Panc1 (cell line): ENCODE data around the gene MRPS34. TPM values are rescaled to one million over a fixed set of nuclear protein-coding genes. Genes with fewer than 3 reads are reported as not detected.

Experiments used
- ATAC-seq: fragments of 200-7000 bp; cut with Tn5 transposase; 2 replicates; pipeline ENCODE4 v1.9.1; 2020; ENCODE audit warnings: mild to moderate bottlenecking, moderate library complexity
- BruUV-seq: library from RNA; stranded (reverse); fragments of 400-500 nt; replicated peaks from 2 replicates; lab custom pipeline; 2021; lab: Mats Ljungman, UMichigan
- CTCF ChIA-PET: fragments of 300-600 bp; sonication (Branson Sonifier 250); formaldehyde crosslinking; loops from one replicate; lab custom pipeline; 2022; ENCODE audit warnings: antibody characterized with exemption; lab: Charles Lee
- POLR2A ChIA-PET: fragments of 300-600 bp; sonication (Branson Sonifier 250); formaldehyde crosslinking; loops from one replicate; lab custom pipeline; 2022; ENCODE audit warnings: antibody characterized with exemption; lab: Charles Lee
- DNase-seq: peaks from one replicate; pipeline ENCODE4 v3.0.0-alpha.2; 2010; ENCODE audit warnings: low read depth, low spot score
- H3K27ac ChIP-seq: 2 replicates; pipeline ENCODE4 v1.5.1; 2011; ENCODE audit warnings: mild to moderate bottlenecking, low read length, inconsistent platforms
- H3K27me3 ChIP-seq: fragments of 200-500 bp; sonication (Bioruptor generic); 2 replicates; pipeline ENCODE4 v1.6.0; 2014; ENCODE audit warnings: low read length, inconsistent platforms; ENCODE audit not compliant: control insufficient read depth, insufficient read depth
- H3K36me3 ChIP-seq: fragments of 200-500 bp; sonication (Bioruptor generic); 2 replicates; pipeline ENCODE4 v1.5.1; 2014; ENCODE audit warnings: inconsistent platforms, mild to moderate bottlenecking, low read length, moderate library complexity; ENCODE audit not compliant: control insufficient read depth, insufficient read depth
- H3K4me1 ChIP-seq: 2 replicates; pipeline ENCODE4 v1.5.1; 2011; ENCODE audit warnings: inconsistent platforms, mild to moderate bottlenecking, low read length, moderate library complexity; ENCODE audit not compliant: control insufficient read depth, insufficient read depth
- H3K4me3 ChIP-seq, 2 experiments: 2 replicates each; pipeline ENCODE4 v1.5.1; 2011 to 2012; ENCODE audit warnings: low read depth in 2 of 2, low read length in 2 of 2, mild to moderate bottlenecking in 2 of 2, inconsistent platforms in 1 of 2, moderate library complexity in 1 of 2
- H3K9me3 ChIP-seq: fragments of 200-500 bp; sonication (Bioruptor generic); 2 replicates; pipeline ENCODE4 v1.5.1; 2014; ENCODE audit warnings: low read depth, mild to moderate bottlenecking, inconsistent platforms, low read length, moderate library complexity; ENCODE audit not compliant: control insufficient read depth, insufficient read depth
- POLR2AphosphoS5 ChIP-seq: IDR thresholded peaks from 2 replicates; pipeline ENCODE4 v1.6.1; 2012; ENCODE audit warnings: mild to moderate bottlenecking, low read depth, low read length, moderate library complexity
- SIN3A ChIP-seq: IDR thresholded peaks from 2 replicates; pipeline ENCODE4 v1.6.1; 2012; ENCODE audit warnings: low read depth, mild to moderate bottlenecking, low read length, moderate library complexity, borderline replicate concordance; ENCODE audit not compliant: insufficient read depth
- TCF7L2 ChIP-seq: IDR thresholded peaks from 2 replicates; pipeline ENCODE4 v1.6.1; 2011; ENCODE audit warnings: mild to moderate bottlenecking, low read depth, low read length, inconsistent platforms
- in situ Hi-C: cut with HindIII; loops from 2 replicates; pipeline ENCODE4 v1.10.0; 2016; ENCODE audit warnings: low sequenced_read_pairs, low pct_unique_long_range_greater_than_20kb
- intact Hi-C: fragments of 100-400 bp; cut with micrococcal nuclease; formaldehyde crosslinking; loops from one replicate; pipeline ENCODE4 v1.10.0; 2022; ENCODE audit not compliant: unreplicated experiment
- total RNA-seq: library from RNA; stranded (reverse); gene quantifications from one replicate; pipeline ENCODE4 v1.2.1, GENCODE V29; 2021; ENCODE audit not compliant: unreplicated experiment
- TF ChIP-seq, protein P1 (sequence below), 2 experiments: IDR thresholded peaks; 2 replicates each; pipeline ENCODE4 v1.6.1; 2011 to 2012; ENCODE audit warnings: low read depth in 2 of 2, control low read depth in 1 of 2, low read length in 1 of 2, mild to moderate bottlenecking in 1 of 2, moderate library complexity in 1 of 2; ENCODE audit not compliant: insufficient read depth in 1 of 2
- TF ChIP-seq, protein P2 (sequence below): fragments of 450-650 bp; IDR thresholded peaks from 2 replicates; pipeline ENCODE4 v1.5.1; 2017; ENCODE audit warnings: mild to moderate bottlenecking

Gene MRPS34
- total RNA-seq, 1 experiment from 2014 or later: 187 TPM

DNA sequence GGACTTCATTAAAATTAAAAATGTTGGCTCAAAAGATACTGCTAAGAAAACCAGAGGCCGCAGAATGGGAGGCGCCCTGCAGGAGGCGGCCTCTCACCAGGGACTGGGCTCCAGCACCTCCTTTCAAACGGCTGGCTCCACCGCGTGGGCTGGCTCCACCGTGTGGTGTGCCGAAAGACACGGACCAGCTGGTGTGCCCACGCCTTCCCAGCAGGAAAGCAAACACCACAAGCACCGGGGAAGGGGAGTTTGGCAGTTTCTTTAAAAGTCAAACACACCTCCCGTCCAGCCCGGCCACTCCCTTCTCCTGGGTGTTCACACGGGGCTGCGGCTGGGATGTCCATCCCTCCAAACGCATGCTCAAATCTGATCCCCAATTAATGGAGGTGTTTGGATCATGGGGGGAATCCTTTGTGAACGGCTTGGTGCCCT lies 39.8 kb upstream of the MRPS34 start:
- DNase-seq: no peak
- intact Hi-C loops: no loop called here
- POLR2A ChIA-PET: no interaction called here
- in situ Hi-C loops: no loop called here
- H3K27me3 ChIP-seq: no peaks in the 10 kb centered on the region
- TF ChIP-seq, protein P1, sequence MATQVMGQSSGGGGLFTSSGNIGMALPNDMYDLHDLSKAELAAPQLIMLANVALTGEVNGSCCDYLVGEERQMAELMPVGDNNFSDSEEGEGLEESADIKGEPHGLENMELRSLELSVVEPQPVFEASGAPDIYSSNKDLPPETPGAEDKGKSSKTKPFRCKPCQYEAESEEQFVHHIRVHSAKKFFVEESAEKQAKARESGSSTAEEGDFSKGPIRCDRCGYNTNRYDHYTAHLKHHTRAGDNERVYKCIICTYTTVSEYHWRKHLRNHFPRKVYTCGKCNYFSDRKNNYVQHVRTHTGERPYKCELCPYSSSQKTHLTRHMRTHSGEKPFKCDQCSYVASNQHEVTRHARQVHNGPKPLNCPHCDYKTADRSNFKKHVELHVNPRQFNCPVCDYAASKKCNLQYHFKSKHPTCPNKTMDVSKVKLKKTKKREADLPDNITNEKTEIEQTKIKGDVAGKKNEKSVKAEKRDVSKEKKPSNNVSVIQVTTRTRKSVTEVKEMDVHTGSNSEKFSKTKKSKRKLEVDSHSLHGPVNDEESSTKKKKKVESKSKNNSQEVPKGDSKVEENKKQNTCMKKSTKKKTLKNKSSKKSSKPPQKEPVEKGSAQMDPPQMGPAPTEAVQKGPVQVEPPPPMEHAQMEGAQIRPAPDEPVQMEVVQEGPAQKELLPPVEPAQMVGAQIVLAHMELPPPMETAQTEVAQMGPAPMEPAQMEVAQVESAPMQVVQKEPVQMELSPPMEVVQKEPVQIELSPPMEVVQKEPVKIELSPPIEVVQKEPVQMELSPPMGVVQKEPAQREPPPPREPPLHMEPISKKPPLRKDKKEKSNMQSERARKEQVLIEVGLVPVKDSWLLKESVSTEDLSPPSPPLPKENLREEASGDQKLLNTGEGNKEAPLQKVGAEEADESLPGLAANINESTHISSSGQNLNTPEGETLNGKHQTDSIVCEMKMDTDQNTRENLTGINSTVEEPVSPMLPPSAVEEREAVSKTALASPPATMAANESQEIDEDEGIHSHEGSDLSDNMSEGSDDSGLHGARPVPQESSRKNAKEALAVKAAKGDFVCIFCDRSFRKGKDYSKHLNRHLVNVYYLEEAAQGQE (IDR thresholded peaks at IDR 0.05; ENCODE audit: insufficient read depth in 1 of 2, low read depth in 2 of 2, low read length in 1 of 2): no peak
- TF ChIP-seq, protein P2, sequence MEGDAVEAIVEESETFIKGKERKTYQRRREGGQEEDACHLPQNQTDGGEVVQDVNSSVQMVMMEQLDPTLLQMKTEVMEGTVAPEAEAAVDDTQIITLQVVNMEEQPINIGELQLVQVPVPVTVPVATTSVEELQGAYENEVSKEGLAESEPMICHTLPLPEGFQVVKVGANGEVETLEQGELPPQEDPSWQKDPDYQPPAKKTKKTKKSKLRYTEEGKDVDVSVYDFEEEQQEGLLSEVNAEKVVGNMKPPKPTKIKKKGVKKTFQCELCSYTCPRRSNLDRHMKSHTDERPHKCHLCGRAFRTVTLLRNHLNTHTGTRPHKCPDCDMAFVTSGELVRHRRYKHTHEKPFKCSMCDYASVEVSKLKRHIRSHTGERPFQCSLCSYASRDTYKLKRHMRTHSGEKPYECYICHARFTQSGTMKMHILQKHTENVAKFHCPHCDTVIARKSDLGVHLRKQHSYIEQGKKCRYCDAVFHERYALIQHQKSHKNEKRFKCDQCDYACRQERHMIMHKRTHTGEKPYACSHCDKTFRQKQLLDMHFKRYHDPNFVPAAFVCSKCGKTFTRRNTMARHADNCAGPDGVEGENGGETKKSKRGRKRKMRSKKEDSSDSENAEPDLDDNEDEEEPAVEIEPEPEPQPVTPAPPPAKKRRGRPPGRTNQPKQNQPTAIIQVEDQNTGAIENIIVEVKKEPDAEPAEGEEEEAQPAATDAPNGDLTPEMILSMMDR: peak; percentile 87
- peak; percentile 89 for ATAC-seq
- no TSS peak for BruUV-seq
- H3K9me3 ChIP-seq: no peaks in the 10 kb centered on the region
- CTCF ChIA-PET: no interaction called here
- H3K4me3 ChIP-seq: no peak overlapping the region
- no peaks in the 10 kb centered on the region for H3K36me3 ChIP-seq
- no peak overlapping the region for H3K27ac ChIP-seq
- H3K4me1 ChIP-seq: peaks cover 5% of the 10 kb centered on the region; the same call in 1 of the 2 replicates

DNA sequence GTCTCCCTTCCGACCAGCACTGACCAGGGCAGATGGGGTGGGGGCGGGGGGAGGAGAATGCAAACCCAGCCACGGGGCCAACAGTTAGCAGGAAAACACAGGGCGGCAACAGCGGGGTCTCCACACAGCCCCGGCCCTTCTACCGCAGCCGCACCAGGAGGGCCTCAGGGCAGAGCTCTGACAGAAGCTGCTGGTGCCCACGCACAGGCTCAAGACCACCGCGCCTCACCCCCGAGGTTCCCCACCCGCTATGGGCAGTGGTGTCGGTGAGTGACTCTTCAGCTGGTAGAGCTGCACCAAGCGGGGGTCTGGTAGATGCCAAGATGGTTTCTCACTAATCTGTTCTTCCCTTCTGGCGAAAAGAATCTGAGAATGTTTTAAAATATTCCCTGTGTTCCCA lies 37.6 kb upstream of the MRPS34 start:
- POLR2A ChIA-PET: no interaction called here
- Histone ChIP-seq H3K27ac (no peak overlapping the region), H3K36me3 (no peaks in the 10 kb centered on the region), H3K4me3 (no peak overlapping the region), H3K27me3 (no peaks in the 10 kb centered on the region), H3K4me1 (peaks cover 5% of the 10 kb centered on the region; the same call in 1 of the 2 replicates), H3K9me3 (no peaks in the 10 kb centered on the region)
- TF ChIP-seq, protein P2: no peak
- TF ChIP-seq TCF7L2: no peak
- no peak for TF ChIP-seq SIN3A
- TF ChIP-seq POLR2AphosphoS5: no peak
- TF ChIP-seq, protein P1 (IDR thresholded peaks at IDR 0.05; ENCODE audit: insufficient read depth in 1 of 2, low read depth in 2 of 2, low read length in 1 of 2): no peak
- CTCF ChIA-PET: no interaction called here
- ATAC-seq: no peak
- in situ Hi-C loops (no loop called here), intact Hi-C loops (no loop called here)
- BruUV-seq: no TSS peak
- no peak for DNase-seq
